Mucosa of descending colon (tissue), 3 donors: Measurements from ENCODE around the gene TEX261. TPM values are rescaled to one million over a fixed set of nuclear protein-coding genes. Genes with fewer than 3 reads are reported as not detected.

Experiments used
- ATAC-seq: fragments of 200-7000 bp; cut with Tn5 transposase; one replicate; pipeline ENCODE4 v1.9.1; 2020; ENCODE audit warnings: mild to moderate bottlenecking, moderate library complexity
- DNase-seq, 3 donors: peaks; one replicate each; pipeline ENCODE4 v3.0.0-alpha.2; 2020
- H3K36me3 ChIP-seq: fragments of 200-600 bp; one replicate; pipeline ENCODE4 v1.8.0; 2021; ENCODE audit warnings: low read depth, mild to moderate bottlenecking
- H3K4me1 ChIP-seq: fragments of 200-600 bp; one replicate; pipeline ENCODE4 v1.8.0; 2021; ENCODE audit warnings: low read depth, mild to moderate bottlenecking
- H3K4me3 ChIP-seq: fragments of 200-600 bp; one replicate; pipeline ENCODE4 v1.8.0; 2021; ENCODE audit warnings: mild to moderate bottlenecking
- H3K9me3 ChIP-seq: fragments of 200-600 bp; one replicate; pipeline ENCODE4 v1.8.0; 2021; ENCODE audit warnings: mild to moderate bottlenecking
- CTCF ChIP-seq: fragments of 200-600 bp; IDR thresholded peaks from one replicate; pipeline ENCODE4 v1.8.0; 2022; ENCODE audit warnings: antibody characterized with exemption, mild to moderate bottlenecking
- intact Hi-C, 2 donors: fragments of 100-400 bp; cut with DNase I in 1 of 2; cut with micrococcal nuclease in 1 of 2; formaldehyde crosslinking; loops; one replicate each; pipeline versions ENCODE4 v1.11.0 to v1.11.1; 2022; cut with DNase I, micrococcal nuclease
- total RNA-seq, 3 donors: library from RNA; stranded (reverse); fragmentation: NEBNext Ultra II Directional in 2 of 3; extraction: Animal tissue kit (Norgen Biotek cat#: 25700) in 2 of 3; gene quantifications; one replicate each; pipeline versions ENCODE4 v1.2.1 to v1.2.4, GENCODE V29; 2021 to 2023
- donor health status: DM: no; HTN: no; CAD: no; lungs with moderate emphysema.
- donor health status: DM: no; HTN: no; CAD: no.
- donor health status: DM: no; HTN: yes; CAD: no.

TEX261 gene
- total RNA-seq, 3 donors from 2014 or later: 51.0 to 63.0 (median 51.4) TPM

GRCh38 chr2:70956141-70956540 lies 38.5 kb downstream of the TEX261 start:
- H3K9me3 ChIP-seq: no peaks in the 10 kb centered on the region
- ATAC-seq: no peak
- H3K4me1 ChIP-seq: no peaks in the 10 kb centered on the region
- no peak for DNase-seq
- no peak overlapping the region for H3K4me3 ChIP-seq
- no peaks in the 10 kb centered on the region for H3K36me3 ChIP-seq
- no peak for TF ChIP-seq CTCF
- intact Hi-C loops: no loop called here

- ATAC-seq (no peak), DNase-seq (no peak)
- H3K9me3 ChIP-seq: no peaks in the 10 kb centered on the region
- no peaks in the 10 kb centered on the region for H3K36me3 ChIP-seq
- H3K4me3 ChIP-seq: no peak overlapping the region
- intact Hi-C loops: no loop called here
- H3K4me1 ChIP-seq: no peaks in the 10 kb centered on the region
- no peak for TF ChIP-seq CTCF
Measured at GRCh38 chr2:70954886-70955285, 39.8 kb downstream of the TEX261 start.

- no peak overlapping the region for H3K4me3 ChIP-seq
- intact Hi-C loops: loop anchor here in 1 of 2 donors (5.0 kb wide), 1 partner anchor 87 kb away; no protein-coding TSS in a partner anchor
- TF ChIP-seq CTCF: no peak
Measured at GRCh38 chr2:70949086-70949485, 45.6 kb downstream of the TEX261 start.

GRCh38 chr2:70948337-70949003 lies 46.2 kb downstream of the TEX261 start:
- intact Hi-C loops: loop anchor here in 1 of 2 donors (5.0 kb wide), 1 partner anchor 86 kb away; no protein-coding TSS in a partner anchor

More at GRCh38 chr2:70949086-70949485, 45.6 kb downstream of the TEX261 start:
- Histone ChIP-seq H3K4me1 (peaks cover 3% of the 10 kb centered on the region), H3K9me3 (no peaks in the 10 kb centered on the region), H3K36me3 (no peaks in the 10 kb centered on the region)
- no peak for DNase-seq
- ATAC-seq: no peak

GRCh38 chr2:70947556-70948184 lies 47.0 kb downstream of the TEX261 start:
- TF ChIP-seq CTCF: no peak
- Histone ChIP-seq H3K4me1 (peaks cover 3% of the 10 kb centered on the region), H3K36me3 (no peaks in the 10 kb centered on the region), H3K9me3 (no peaks in the 10 kb centered on the region), H3K4me3 (no peak overlapping the region)
- ATAC-seq (peak; percentile 15), DNase-seq (no peak)
- intact Hi-C loops: loop anchor here in 1 of 2 donors (5.0 kb wide), 1 partner anchor 85 kb away; no protein-coding TSS in a partner anchor

More at GRCh38 chr2:70948337-70949003, 46.2 kb downstream of the TEX261 start:
- H3K4me3 ChIP-seq: no peak overlapping the region
- no peaks in the 10 kb centered on the region for H3K9me3 ChIP-seq
- H3K36me3 ChIP-seq: no peaks in the 10 kb centered on the region
- DNase-seq: peak; percentile 66 to 84 (median 80)
- peak; percentile 76 for TF ChIP-seq CTCF
- ATAC-seq: peak; percentile 89
- peaks cover 3% of the 10 kb centered on the region for H3K4me1 ChIP-seq
